OCI-LY3 (cell line): Measurements from ENCODE around the gene DNAAF5.

ENCODE experiments used
- EZH2phosphoT487 ChIP-seq: fragments of 200-600 bp; shearing (Covaris generic); IDR thresholded peaks from 2 replicates; pipeline ENCODE4 v1.6.1; 2018; ENCODE audit warnings: antibody characterized with exemption, mixed run types, low read depth
- TF ChIP-seq, protein P1 (sequence below): fragments of 200-600, 300-600 bp; sonication (generic); IDR thresholded peaks from 2 replicates; pipeline ENCODE4 v1.5.1; 2014; ENCODE audit warnings: antibody characterized with exemption, low read length, low read depth

DNA sequence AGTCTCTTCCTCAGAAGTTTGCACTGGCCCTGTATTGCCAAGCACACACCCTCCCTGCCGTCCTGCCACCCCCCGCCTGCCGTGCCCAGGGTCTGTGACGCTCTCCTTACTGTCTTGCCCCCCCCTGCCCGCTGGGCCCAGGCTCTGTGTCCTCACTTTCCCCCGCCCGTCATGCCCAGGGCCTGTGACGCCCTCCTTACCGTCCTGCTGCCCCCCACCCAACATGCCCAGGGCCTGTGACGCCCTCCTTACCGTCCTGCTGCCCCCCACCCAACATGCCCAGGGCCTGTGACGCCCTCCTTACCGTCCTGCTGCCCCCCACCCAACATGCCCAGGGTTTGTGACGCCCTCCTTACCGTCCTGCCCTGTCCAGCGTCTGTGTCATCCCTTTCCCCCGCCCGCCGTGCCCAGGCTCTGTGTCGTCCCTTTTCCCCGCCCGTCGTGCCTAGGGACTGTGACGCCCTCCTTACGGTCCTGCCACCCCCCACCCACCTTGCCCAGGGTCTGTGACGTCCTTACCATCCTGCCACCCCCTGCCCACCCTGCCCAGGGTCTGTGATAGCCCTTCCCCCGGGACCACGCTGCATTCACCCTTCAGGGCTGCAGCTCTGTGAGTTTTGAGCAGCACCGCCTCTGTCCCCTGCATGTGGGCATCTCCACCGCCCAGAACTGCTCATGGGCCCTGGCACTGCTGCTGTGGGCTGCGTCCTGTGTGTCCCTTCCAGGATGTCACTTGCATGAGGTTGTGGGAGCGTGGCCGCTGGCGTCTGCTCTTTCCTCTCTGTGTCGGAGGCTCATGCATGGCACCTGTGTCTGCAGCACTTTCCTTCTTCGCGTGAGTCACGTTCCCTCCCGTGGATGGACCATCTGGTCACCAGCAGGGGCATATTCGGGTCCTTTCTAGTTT lies 19.9 kb downstream of the DNAAF5 start:
- TF ChIP-seq, protein P1, sequence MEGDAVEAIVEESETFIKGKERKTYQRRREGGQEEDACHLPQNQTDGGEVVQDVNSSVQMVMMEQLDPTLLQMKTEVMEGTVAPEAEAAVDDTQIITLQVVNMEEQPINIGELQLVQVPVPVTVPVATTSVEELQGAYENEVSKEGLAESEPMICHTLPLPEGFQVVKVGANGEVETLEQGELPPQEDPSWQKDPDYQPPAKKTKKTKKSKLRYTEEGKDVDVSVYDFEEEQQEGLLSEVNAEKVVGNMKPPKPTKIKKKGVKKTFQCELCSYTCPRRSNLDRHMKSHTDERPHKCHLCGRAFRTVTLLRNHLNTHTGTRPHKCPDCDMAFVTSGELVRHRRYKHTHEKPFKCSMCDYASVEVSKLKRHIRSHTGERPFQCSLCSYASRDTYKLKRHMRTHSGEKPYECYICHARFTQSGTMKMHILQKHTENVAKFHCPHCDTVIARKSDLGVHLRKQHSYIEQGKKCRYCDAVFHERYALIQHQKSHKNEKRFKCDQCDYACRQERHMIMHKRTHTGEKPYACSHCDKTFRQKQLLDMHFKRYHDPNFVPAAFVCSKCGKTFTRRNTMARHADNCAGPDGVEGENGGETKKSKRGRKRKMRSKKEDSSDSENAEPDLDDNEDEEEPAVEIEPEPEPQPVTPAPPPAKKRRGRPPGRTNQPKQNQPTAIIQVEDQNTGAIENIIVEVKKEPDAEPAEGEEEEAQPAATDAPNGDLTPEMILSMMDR: no peak
- no peak for TF ChIP-seq EZH2phosphoT487
